Measurements from ENCODE around the gene MPDU1.
A peak's percentile ranks its signal among the peaks of the same experiment; 100 is the strongest.
"Not testable (repeated sequence)": the region's sequence is repeated elsewhere in the genome, so short reads cannot be mapped to it uniquely, and the experiment has no call there.

The MPDU1 gene

GRCh38 chr17:7614425-7615264 is 31.0 kb downstream of the MPDU1 start, which contains the start of gene FXR2:
Gene FXR2, minus strand, starts transcription at chr17:7614897. Its CDS starts 365 bp downstream, at chr17:7614532.
- DNase-seq (ENCODE audit: low read depth in 2 of 2), result peak; percentile 99

DNA sequence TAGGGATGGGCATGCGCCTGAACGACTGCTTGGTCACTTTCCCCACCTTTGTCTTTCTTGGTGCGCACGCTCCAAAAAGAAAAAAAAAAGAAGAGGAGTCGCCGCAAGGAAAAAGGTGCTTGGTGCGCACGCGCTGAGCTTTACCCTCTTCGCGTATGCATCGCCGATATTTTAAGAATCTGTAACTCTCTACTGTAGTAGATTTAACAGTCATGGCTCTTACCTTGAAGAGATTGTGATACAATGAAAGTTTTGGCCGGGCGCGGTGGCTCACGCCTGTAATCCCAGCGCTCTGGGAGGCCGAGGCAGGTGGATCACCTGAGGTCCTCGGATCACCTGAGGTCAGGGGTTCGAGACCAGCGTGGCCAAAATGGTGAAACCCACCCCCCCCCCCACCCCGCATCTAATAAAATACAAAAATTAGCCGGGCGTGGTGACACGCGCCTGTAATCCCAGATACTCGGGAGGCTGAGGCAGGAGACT is 31.7 kb downstream of the MPDU1 start:
- DNase-seq (ENCODE audit: low read depth in 2 of 2), result no peak

DNA sequence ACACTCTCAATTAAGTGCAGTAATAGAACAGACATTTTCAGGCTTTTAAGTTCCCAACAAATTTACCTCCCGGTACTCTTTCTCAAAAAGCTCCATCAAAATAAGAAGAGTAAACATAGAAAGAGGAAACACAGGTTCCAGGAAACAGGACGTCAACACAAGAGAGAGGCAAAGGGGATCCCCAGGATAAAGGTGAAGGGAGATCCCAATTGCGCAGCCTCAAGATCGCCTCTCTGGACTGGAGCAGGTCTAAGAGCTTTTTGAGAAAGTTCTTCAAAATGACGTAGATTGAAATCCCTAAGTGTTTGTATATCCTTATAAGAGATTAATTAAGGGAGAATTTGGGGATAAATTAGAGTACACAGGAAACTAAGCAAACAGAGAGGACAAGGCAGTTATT is 35.0 kb downstream of the MPDU1 start:
- no peak for DNase-seq (ENCODE audit: low read depth in 2 of 2)

- no peak for DNase-seq (ENCODE audit: low read depth in 2 of 2)
Observed at GRCh38 chr17:7620835-7621234, 37.2 kb downstream of the MPDU1 start.

- DNase-seq (ENCODE audit: low read depth in 2 of 2), result no peak
Observed at GRCh38 chr17:7623661-7624060, 40.0 kb downstream of the MPDU1 start.

- DNase-seq (ENCODE audit: low read depth in 2 of 2), result not testable (repeated sequence)
Observed at GRCh38 chr17:7625749-7626148, 42.1 kb downstream of the MPDU1 start.

- no peak for DNase-seq (ENCODE audit: low read depth in 2 of 2)
Observed at GRCh38 chr17:7626307-7626706, 42.7 kb downstream of the MPDU1 start.

DNA sequence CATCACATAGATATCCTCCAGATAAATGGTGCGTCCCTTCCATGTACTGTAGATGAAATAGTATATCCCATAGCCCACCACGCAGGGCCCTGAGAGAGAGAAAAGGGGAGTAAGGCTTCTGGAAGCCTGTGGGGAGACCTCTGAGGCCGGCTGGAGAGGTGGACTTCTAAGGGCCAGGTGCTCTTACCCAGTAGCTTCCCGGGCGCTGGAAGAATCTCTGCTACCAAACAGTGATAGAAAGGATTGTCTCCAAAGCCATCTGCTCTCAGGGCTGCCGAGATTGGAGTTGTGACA is 43.3 kb downstream of the MPDU1 start:
- DNase-seq (ENCODE audit: low read depth in 2 of 2), result no peak

- peak; percentile 68 to 82 for DNase-seq (ENCODE audit: low read depth in 2 of 2)
Observed at GRCh38 chr17:7627250-7628121, 43.8 kb downstream of the MPDU1 start, which contains the start of gene SAT2. Gene SAT2, minus strand, starts transcription at chr17:7627821. Its CDS starts 186 bp downstream, at chr17:7627635.

- DNase-seq (ENCODE audit: low read depth in 2 of 2), result no peak
Observed at GRCh38 chr17:7629939-7630571, 46.4 kb downstream of the MPDU1 start, which contains the start of gene SHBG. Gene SHBG, plus strand, starts transcription at chr17:7630135. Its CDS starts 38 bp downstream, at chr17:7630173.

- DNase-seq (ENCODE audit: low read depth in 2 of 2), result no peak
Observed at GRCh38 chr17:7631398-7632380, 48.0 kb downstream of the MPDU1 start.

DNA sequence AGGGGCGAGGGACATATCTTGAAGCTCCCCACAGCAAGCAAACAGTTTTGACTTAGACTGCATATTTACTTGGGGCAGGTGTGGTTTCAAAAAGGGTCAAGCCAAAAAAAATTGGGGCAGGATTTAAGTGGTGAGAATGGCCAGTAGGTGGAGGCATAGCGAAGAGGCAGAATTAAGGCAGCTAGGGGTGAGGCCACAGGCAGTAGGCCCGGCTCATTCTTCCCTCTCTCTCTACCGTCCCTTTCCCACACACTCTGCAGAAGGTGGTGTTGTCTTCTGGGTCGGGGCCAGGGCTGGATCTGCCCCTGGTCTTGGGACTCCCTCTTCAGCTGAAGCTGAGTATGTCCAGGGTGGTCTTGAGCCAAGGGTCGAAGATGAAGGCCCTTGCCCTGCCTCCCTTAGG is 48.8 kb downstream of the MPDU1 start:
- no peak for DNase-seq (ENCODE audit: low read depth in 2 of 2)

- no peak for DNase-seq (ENCODE audit: low read depth in 2 of 2)
Observed at GRCh38 chr17:7633093-7633492, 49.4 kb downstream of the MPDU1 start.

DNA sequence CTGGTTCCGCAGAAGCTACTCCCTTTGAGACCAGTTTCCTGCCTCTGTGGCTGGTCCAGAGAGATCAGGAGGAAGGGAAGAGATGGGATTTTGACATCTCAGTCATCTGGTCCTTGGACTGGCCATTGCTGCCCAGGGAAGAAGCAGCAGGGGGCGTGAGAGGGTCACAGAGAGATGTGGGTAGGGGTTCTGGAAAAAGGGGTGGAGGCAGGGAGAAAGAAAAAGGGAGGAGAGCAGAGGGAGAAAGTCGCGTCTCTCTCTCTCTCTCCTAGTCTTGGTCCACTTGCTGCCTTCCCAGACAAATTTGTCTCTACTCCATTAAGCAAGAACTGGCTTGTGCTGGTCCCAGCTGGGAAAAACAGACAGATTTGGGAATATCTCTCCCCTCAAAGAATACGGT is 50.7 kb downstream of the MPDU1 start:
- DNase-seq (ENCODE audit: low read depth in 2 of 2), result no peak

DNA sequence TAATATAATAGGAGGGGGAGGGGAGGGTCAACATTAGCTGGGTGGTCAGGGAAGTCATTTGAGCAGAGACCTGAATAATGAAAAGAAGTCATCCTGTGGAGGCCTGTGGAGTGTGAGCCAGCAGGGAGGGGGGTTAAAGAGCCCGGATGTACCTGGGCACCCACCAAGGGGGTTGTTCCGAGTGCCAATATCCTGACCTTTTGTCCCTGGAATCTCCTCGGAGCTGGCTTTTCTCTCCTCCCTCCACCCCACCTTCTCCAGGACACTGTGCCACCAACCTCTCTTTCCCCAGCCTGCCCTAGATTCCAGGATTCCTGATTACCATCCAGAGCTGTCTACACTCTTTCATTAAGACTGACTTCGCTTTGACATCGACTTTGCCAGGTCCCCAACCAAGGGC is 52.5 kb downstream of the MPDU1 start:
- no peak for DNase-seq (ENCODE audit: low read depth in 2 of 2)

Measured in stimulated activated CD4-positive, alpha-beta T cell treated with anti-CD3 and anti-CD28 coated beads, Interleukin-12 subunit alpha, Interleukin-12 subunit beta, amount 100 ng/mL, for 24 hours (primary cell).